Measurements from ENCODE around the gene FIBCD1. TPM values are rescaled to one million over a fixed set of nuclear protein-coding genes. Genes with fewer than 3 reads are reported as not detected.

The FIBCD1 gene
- total RNA-seq, 1 experiment from 2014 or later: 7.1 TPM

- Histone ChIP-seq H2BK20ac (ENCODE audit: low read depth, low read length, poor library complexity, severe bottlenecking) (no peak overlapping the region), H4K91ac (ENCODE audit: insufficient read length, low read depth, low read length) (no peak overlapping the region), H2BK5ac (ENCODE audit: insufficient read length, low read length) (no peak overlapping the region), H3K4me2 (ENCODE audit: insufficient read depth, insufficient read length, low read length) (no peak overlapping the region), H3K23ac (ENCODE audit: insufficient read length, low read depth, low read length) (no peak overlapping the region), H3K4me1 (ENCODE audit: insufficient read depth, low read length) (no peaks in the 10 kb centered on the region), H2BK12ac (ENCODE audit: insufficient read length, low read depth, low read length) (no peak overlapping the region), H4K5ac (ENCODE audit: insufficient read length, low read depth, low read length) (no peak overlapping the region), H2BK15ac (ENCODE audit: low read depth, low read length) (no peak overlapping the region), H3K79me2 (ENCODE audit: insufficient read depth, low read length) (no peaks in the 10 kb centered on the region), H3K9ac (ENCODE audit: extremely low read depth, insufficient read length, low read length) (no peak overlapping the region), H3K18ac (ENCODE audit: insufficient read length, low read depth, low read length) (no peak overlapping the region), H2AK5ac (ENCODE audit: insufficient read length, low read length) (no peak overlapping the region), H4K8ac (replicated peaks; ENCODE audit: insufficient read length, low read depth, low read length) (no peak overlapping the region), H3K27ac (ENCODE audit: insufficient read length, low read depth, low read length) (no peak overlapping the region), H3K4ac (ENCODE audit: low read depth, low read length) (no peak overlapping the region), H3K9me3 (ENCODE audit: control insufficient read depth, low read depth, low read length) (no peaks in the 10 kb centered on the region), H2BK120ac (ENCODE audit: low read depth, low read length, poor library complexity, severe bottlenecking) (no peak overlapping the region), H3K27me3 (ENCODE audit: insufficient read depth, low read length) (no peaks in the 10 kb centered on the region), H3K14ac (ENCODE audit: insufficient read depth, low read length) (no peak overlapping the region; the same call in 1 of the 2 replicates), H2AFZ (ENCODE audit: low read length) (no peak overlapping the region), H3K79me1 (ENCODE audit: insufficient read depth, low read depth, low read length, poor library complexity, severe bottlenecking) (no peaks in the 10 kb centered on the region), H3T11ph (ENCODE audit: low read length) (no peak overlapping the region), H3K23me2 (ENCODE audit: insufficient read length, low read depth, low read length, poor library complexity, severe bottlenecking) (no peaks in the 10 kb centered on the region), H3K56ac (ENCODE audit: insufficient read length, low read depth, low read length) (no peak overlapping the region), H4K20me1 (ENCODE audit: control insufficient read depth, insufficient read depth, insufficient read length) (no peaks in the 10 kb centered on the region)
- TF ChIP-seq CTCF (conservative IDR thresholded peaks at IDR 0.05): no peak
- H3K36me3 Mint-ChIP-seq (ENCODE audit: insufficient read depth in 1 of 3, low read depth in 3 of 3): 0 out of 7 replicates have a peak, but pooled peaks cover 0 to 1% (median 0%) of the 10 kb centered on the region in 3 experiments
- DNase-seq: no peak
- no CpG with 5 or more reads among the region's 23 CpGs for WGBS (ENCODE audit: extremely low coverage, insufficient read length, low lambda C conversion rate)
- no peak overlapping the region for H3K4me3 Mint-ChIP-seq
- no peak overlapping the region; a peak in 2 of 7 replicates for H3K27ac Mint-ChIP-seq
- no peaks in the 10 kb centered on the region for H3K9me3 Mint-ChIP-seq
- peaks cover 28 to 33% of the 10 kb centered on the region in 2 experiments for H3K4me1 Mint-ChIP-seq
- H3K27me3 Mint-ChIP-seq (ENCODE audit: low read depth): peaks cover 8% of the 10 kb centered on the region
Measured at GRCh38 chr9:130930132-130930803, 8.8 kb downstream of the FIBCD1 start.

Data from H9 (cell line).